Suprapubic skin (tissue), 4 donors: ENCODE results near the gene IL17RD.

Source experiments
- CTCF ChIP-seq, 2 donors: fragments of 200-600 bp in 1 of 2; fragments of 450-650 bp in 1 of 2; sonication (generic) in 1 of 2; IDR thresholded peaks; one replicate each; pipeline ENCODE4 v1.5.1; 2016 to 2019; ENCODE audit warnings: antibody characterized with exemption in 2 of 2, mild to moderate bottlenecking in 1 of 2, moderate library complexity in 1 of 2
- EP300 ChIP-seq: sonication (generic); formaldehyde crosslinking; IDR thresholded peaks from one replicate; pipeline ENCODE4 v1.6.1; 2017; ENCODE audit warnings: antibody characterized with exemption
- POLR2AphosphoS5 ChIP-seq, 3 donors: sonication (generic); formaldehyde crosslinking; IDR thresholded peaks; one replicate each; pipeline ENCODE4 v1.6.1; 2017; ENCODE audit warnings: antibody characterized with exemption in 3 of 3

GRCh38 chr3:57192028-57192427 is 26.9 kb upstream of the IL17RD start:
- TF ChIP-seq POLR2AphosphoS5 (IDR thresholded peaks at IDR 0.05) = no peak
- TF ChIP-seq CTCF (IDR thresholded peaks at IDR 0.05) = no peak
- no peak for TF ChIP-seq EP300
